ENCODE data around the gene TRIM24. TPM values are rescaled to one million over a fixed set of nuclear protein-coding genes. Genes with fewer than 3 reads are reported as not detected.
"Not testable (repeated sequence)": the region's sequence is repeated elsewhere in the genome, so short reads cannot be mapped to it uniquely, and the experiment has no call there.

Gene TRIM24
- total RNA-seq, 1 donor from 2014 or later, result 9.2 TPM

GRCh38 chr7:138495485-138495884 is 35.4 kb downstream of the TRIM24 start:
- ATAC-seq, result no peak

DNA sequence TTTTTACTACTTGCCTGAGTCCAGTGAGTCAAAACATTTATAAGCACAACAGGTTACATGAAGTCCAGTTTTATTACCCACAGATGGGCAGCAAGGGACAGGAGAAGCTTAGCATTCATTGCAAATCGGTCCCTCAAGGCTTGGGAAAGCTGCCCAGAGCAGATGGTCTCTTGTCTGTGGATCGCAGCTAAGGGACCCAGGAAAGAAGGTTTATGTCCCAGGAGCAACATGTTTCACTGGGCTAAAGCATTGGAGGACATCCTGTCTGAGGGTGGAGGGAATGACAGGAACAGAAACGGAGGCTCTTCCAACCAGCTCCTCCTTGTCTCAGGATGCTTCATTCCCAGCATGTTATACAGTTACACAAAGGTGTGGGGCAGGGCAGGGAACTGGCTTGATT is 39.3 kb downstream of the TRIM24 start:
- ATAC-seq, result no peak

- not testable (repeated sequence) for ATAC-seq
Observed at GRCh38 chr7:138500303-138500702, 40.2 kb downstream of the TRIM24 start.

- no peak for ATAC-seq
Observed at GRCh38 chr7:138500892-138501291, 40.8 kb downstream of the TRIM24 start.

DNA sequence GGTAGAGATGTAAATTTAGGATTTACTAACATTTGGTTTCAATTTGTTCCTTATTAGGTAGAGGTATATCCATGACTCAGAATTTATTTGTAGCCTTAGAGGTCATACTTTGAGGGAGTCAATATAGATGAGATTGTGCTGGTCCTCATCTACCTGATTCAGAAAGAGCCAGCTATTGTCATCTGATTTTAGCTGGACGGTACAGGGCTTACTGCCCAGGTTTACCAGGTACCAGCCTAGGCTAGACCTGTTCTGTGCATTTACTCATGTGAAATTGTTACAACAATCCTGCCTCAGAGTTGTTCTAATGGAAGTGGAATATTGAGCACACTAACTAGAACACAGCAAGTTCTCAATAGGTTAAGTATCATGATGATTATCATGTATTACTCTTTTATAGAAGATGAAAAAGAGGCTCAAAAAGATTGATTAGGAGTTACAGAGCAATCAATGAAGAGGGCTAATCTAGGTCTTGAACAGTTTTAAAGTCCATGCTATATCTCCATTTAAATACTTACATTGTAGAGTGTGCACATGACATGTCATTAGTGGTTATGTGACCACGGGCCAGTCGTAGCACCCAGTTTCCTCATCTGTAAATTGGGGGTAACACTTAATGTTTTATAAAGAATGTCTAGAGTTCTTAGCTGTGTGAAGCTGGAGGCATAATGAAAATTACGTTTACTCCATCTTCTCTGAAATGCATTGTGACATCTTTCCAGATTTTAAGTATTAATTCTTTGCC is 42.1 kb downstream of the TRIM24 start:
- no peak for ATAC-seq

GRCh38 chr7:138505361-138505873 is 45.4 kb downstream of the TRIM24 start:
- ATAC-seq, result no peak

DNA sequence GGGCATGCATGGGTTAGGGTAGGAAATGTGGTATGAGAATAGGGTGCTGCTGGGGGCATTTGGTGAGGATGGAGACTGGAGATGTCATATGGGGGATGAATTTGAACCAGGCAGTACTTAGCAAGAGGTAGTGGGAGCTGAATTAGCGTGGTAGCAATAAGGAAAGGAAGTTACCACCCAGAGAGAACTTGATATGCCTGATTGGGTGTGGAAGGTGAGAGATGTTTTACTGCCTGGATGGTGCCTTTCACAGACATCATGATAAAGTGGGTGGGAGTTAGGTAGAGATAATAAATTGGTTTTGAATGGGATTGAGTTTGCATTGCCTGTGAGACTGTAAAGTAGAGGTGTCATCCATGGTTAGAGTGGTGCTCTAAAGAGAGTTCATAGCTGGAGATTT is 46.7 kb downstream of the TRIM24 start:
- no peak for ATAC-seq

GRCh38 chr7:138510003-138510402 is 49.9 kb downstream of the TRIM24 start:
- ATAC-seq, result no peak

DNA sequence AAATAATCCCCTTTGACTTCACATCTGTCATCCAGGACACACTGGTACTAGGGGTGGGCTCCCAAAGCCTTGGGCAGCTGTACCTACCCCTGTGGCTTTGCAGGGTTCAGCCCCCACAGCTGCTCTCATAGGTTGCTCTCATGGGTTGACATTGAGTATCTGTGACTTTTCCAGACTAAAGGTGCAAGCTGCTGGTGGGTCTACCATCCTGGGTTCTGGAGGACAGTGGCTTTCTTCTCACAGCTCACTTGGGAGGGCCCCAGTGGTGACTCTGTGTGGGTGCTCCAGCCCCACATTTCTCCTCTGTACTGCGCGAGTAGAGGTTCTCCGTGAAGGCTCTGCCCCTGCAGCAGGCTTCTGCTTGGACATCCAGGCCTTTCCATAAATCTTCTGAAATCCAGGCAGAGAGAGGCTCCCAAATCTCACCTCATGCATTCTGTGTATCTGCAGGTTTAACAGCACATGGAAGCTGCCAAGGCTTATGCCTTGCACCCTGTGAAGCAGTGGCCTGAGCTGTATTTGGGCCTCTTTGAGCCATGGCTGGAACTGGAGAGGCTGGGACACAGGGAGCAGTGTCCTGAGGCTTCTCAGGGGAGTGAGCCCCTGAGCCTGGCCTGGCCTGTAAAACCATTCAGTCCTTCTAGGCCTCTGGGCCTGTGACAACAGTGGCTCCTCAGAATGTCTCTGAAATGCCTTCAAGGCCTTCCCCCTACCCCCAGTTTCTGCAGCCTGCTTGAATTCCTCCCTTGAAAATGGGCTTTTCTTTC is 52.2 kb downstream of the TRIM24 start:
- no peak for ATAC-seq

DNA sequence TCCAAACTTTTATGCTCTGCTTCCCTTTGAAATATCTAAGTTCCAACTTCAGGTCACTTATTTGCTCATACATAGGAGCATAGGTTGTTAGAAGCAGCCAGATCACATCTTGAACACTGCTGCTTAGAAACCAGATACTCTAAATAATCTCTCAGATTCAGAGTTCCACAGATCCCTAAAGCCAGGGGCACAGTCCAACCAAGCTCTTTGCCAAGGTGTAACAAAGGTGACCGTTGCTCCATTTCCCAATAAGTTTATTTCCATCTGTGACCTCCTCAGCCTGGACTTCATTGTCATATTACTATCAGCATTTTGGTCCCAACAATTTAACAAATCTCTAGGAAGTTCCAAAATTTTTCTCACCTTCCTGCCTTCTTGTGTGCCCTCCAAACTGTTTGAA is 52.8 kb downstream of the TRIM24 start:
- no peak for ATAC-seq

DNA sequence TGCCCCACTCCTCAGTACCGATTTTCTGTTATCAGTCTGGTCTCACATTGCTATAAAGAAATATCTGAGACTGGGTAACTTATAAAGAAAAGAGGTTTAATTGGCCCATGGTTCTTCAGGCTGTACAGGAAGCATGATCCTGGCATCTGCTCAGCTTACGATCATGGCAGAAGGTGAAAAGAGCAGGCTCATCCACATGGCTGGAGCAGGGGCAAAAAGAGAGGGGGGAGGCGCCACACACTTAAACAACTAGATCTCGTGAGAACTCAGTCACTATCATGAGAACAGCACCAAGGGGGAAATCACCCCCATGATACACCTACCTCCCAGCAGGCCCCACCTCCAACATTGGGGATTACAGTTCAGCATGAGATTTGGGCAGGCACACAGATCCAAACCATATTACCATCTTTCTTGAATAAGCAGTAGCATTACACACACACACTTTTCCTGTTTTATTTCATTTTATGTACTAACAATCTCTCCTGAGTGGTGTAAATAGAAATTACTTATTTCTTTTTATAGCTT is 53.3 kb downstream of the TRIM24 start:
- no peak for ATAC-seq

GRCh38 chr7:138514044-138514443 is 54.0 kb downstream of the TRIM24 start:
- no peak for ATAC-seq

GRCh38 chr7:138515001-138515528 is 55.0 kb downstream of the TRIM24 start:
- ATAC-seq, result no peak

GRCh38 chr7:138519061-138519798 is 59.2 kb downstream of the TRIM24 start:
- ATAC-seq, result no peak

- ATAC-seq, result no peak
Observed at GRCh38 chr7:138520742-138521141, 60.7 kb downstream of the TRIM24 start.

- ATAC-seq, result no peak
Observed at GRCh38 chr7:138521837-138522461, 61.9 kb downstream of the TRIM24 start.

DNA sequence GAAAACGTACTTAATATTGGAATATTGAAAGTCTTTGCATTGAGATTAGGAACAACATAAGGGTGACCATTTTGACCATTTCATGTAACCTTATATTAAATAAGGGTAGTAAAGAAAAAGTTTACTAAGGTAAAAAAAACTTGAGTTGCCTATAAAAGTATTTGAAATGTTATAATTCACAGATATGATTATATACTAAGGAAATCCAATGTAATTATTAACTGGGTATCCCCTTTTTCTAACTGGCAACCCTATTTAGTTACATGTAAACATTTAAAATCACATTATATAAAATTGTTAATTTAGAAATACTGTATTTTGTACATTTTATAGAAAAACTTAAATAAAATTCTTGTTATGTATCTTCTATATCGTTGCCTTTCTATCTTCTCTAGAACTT is 64.2 kb downstream of the TRIM24 start:
- ATAC-seq, result no peak

GRCh38 chr7:138525757-138526156 is 65.7 kb downstream of the TRIM24 start:
- ATAC-seq, result no peak

DNA sequence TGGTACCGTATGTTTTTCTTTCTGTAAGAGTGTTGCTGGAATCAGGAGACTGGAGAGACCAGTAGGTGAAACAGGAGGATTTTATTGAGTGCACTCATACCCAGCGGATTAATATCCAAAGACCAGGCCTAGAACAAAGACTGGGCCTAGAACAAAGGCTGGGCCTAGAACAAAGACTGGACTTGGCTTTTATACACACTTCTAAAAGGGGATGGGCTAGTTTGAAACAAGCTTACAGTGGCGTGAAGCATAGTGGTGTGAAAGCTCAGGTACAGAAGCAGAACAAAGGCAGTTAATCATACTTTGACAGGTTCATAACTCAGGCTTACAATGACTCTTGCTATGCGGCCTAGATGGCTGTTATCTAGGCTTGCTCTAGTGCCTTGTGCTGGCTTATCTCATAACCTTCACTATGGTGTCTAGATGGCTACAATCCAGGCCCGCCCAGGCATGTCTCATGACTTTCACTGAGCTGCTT is 67.7 kb downstream of the TRIM24 start:
- no peak for ATAC-seq

DNA sequence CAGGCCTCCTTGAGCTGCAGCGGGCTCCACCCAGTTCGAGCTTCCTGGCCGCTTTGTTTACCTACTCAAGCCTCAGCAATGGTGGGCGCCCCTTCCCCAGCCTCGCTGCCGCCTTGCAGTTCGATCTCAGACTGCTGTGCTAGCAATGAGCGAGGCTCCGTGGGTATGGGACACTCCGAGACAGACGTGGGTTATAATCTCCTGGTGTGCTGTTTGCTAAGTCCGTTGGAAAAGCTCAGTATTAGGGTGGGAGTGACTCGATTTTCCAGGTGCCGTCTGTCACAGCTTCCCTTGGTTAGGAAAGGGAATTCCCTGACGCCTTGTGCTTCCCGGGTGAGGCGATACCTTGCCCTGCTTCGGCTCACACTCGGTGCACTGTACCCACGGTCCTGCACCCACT is 76.8 kb downstream of the TRIM24 start:
- ATAC-seq, result not testable (repeated sequence)

GRCh38 chr7:138538518-138538917 is 78.5 kb downstream of the TRIM24 start:
- no peak for ATAC-seq

All from esophagus mucosa (tissue), 1 donor.